Measurements from ENCODE around the gene RTL10.

The RTL10 gene

GRCh38 chr22:19875531-19876313 lies 21.0 kb upstream of the RTL10 start:
- FAIRE-seq, result no peak

DNA sequence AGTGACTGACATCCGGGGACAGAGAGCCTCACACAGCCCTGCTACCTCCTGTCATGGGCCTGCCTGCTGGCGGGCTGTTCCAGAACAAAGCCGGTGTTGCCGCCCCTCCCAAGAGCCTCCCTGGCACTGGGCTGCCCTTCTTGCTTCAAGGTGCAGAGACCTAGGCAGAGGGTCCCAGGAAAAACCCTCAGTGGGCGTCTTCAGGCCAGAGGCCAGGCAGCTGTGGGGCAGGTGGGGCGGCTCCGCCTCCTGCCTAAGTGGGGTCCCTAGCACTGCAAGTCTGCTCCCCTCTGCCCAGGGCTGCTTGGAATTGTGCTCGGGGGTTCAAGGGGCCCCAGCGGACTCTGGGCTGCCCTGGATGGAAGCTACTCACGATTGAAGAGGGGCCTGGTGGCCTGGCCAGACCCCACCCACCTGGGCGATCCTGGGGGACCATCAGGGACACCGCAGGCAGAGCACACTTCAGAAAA lies 20.4 kb upstream of the RTL10 start:
- no peak for FAIRE-seq

DNA sequence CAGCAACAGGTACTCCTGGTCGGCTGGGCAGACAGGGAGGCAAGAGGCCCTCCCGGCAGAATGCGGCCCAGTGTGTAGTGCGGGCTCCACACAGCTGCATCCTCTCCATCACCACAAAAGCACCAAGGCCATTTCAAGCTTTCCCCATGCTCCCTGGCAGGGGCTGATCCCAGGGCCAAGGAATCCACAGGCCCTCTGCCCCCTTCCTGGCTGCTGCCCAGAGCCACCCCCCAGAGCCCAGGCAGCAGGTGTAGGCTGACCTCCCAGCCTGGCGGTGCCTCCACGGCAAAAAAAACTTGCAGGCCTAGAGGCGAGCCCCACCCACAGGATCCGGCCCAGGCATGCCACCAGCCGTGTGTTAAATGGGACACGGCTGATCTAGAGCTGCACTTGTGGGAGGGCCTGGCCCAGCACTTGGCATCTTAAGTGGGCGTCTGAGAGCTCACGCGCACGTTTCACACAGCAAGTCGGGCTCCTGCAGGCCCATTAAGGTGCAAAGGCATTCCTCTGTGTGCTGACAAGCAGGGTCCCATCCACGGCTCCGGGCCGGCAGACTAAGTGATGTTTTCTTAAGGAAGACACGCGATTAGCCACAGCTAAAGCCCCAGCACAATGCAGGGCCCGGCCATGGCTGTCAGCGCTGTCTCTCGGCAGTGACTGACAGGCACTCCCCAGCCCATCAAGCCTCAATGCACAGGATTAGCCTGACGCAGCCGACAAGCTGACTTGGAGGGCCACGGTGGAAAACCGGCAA lies 19.8 kb upstream of the RTL10 start:
- no peak for FAIRE-seq

DNA sequence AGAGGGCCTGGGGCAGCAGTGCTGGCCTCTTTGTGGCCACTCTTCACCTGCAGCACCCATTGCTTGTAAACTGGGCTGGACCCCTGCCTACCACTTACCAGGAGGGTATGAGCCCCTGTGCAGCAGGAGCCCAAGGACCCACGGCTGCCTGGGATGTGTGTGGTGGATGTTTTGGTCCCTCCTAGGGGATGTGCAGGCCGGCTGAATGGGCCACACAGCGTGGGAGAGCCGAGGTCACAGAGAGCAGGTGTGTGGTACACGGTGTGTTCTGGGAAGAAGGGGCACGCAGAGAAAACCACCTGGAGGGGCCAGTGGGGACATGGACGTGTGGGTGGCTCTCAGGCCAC lies 19.3 kb upstream of the RTL10 start:
- FAIRE-seq, result no peak

GRCh38 chr22:19873138-19873959 lies 18.7 kb upstream of the RTL10 start:
- FAIRE-seq, result no peak

- FAIRE-seq, result no peak
Observed at GRCh38 chr22:19872779-19873137, 18.1 kb upstream of the RTL10 start.

- no peak for FAIRE-seq
Observed at GRCh38 chr22:19871845-19872778, 17.4 kb upstream of the RTL10 start.

- FAIRE-seq, result no peak
Observed at GRCh38 chr22:19871023-19871844, 16.6 kb upstream of the RTL10 start.

DNA sequence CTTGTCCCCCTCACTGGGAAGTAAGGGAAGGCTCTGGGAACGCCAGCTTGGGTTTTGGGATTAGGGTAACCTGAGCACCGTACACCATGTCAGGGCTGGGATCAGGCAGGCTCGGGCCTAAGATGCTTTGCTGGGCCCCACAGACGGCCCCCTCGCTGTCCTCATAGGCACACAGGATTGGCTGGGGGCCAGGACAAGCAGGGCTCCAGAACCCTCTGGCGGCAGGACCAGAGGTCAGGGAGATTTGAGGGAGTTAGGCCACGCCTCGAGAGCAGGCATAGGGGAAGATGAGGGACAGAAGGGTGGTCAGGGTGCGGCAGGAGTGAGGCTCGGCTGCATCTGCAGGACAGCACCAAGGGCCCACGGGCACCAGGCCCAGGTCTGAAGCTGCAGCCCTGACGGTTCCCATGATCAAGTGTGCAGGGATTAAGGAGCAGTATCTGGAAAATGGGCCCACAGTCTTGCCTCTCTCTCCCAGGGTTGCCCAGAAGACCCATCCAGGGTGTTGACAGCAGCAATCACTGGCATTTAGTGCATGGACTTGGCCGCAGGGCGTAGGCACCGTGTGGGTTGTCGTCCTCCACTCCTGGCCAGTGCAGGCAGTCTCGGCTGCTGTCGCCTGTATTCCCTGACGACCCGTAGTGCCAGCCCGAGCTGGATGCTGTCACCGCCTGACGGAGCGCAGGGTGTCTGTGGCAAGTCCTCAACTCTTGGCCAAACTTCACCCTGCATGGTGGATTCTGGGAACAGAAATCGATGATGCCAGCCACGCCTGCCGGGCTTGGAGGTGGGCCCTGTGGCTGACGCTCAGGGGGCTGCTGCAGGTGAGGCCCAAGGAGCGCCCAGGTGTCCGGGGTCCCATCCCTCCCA lies 15.7 kb upstream of the RTL10 start:
- no peak for FAIRE-seq

- no peak for FAIRE-seq
Observed at GRCh38 chr22:19869497-19870152, 15.0 kb upstream of the RTL10 start.

- FAIRE-seq, result no peak
Observed at GRCh38 chr22:19868773-19869471, 14.2 kb upstream of the RTL10 start.

GRCh38 chr22:19868333-19868732 lies 13.7 kb upstream of the RTL10 start:
- FAIRE-seq, result no peak

- FAIRE-seq, result no peak
Observed at GRCh38 chr22:19867617-19868016, 12.9 kb upstream of the RTL10 start.

GRCh38 chr22:19866665-19867009 lies 12.0 kb upstream of the RTL10 start:
- FAIRE-seq, result peak; percentile 80

DNA sequence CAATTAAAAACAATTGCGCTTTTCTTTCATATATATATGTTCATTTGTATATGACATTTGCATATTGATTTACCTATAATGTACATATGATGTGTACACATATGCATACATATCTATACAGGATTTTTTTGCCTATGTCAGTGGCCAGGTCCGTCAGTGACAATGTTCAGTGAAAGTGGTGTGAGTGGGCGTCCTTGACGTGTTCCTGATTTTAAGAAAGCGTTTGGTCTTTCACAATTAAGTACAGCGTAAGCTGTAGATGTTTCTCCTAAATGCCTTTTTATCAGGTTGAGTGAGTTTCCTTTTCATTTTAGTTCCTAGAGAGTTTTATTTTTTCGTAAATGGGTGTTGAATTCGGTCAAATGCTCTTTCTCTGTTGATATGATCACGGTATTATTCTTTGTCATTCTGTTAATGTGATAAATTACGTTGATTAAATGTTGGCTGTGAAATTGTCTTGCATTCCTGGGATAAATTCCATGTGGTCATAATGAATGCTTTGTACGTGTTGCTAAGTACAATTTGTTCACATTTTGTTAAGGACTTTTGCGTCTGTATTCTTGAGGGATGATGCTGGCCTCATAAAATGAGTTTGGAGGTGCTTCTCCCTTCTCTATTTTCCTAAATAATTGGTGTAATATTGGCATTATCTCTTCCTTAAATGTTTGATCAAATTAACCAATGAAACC lies 10.6 kb upstream of the RTL10 start:
- FAIRE-seq, result peak; percentile 40

- peak; percentile 59 for FAIRE-seq
Observed at GRCh38 chr22:19864538-19865106, 9.9 kb upstream of the RTL10 start.

- no peak for FAIRE-seq
Observed at GRCh38 chr22:19863571-19863970, 8.9 kb upstream of the RTL10 start.

DNA sequence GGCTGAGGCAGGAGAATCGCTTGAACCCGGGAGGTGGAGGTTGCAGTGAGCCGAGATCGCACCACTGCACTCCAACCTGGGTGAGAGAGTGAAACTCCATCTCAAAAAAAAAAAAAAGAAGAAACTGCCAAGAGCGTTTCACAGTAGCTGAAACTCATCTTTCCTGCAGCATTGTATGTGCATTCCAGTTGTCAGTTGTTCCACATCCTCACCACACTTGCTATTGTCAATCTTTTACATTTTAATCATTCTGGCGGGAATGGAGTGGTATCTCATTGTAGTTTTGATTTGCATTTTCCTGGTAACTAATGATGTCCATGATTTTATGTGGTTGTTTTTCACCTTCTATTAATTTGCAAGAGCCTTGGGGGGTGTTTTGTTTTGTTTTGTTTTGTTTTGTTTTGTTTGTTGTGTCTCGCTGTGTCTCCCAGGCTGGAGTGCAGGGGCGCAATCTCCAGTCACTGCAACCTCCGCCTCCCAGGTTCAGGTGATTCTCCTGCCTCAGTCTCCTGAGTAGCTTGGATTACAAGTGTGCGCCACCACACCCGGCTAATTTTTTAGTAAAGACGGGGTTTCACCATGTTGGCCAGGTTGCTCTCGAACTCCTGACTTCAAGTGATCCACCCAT lies 8.1 kb upstream of the RTL10 start:
- FAIRE-seq, result no peak

All from G401.6 (cell line).